Suppressor macrophage treated with lipopolysaccharide for 1 hour (primary cell): Measurements from ENCODE around the gene ST3GAL2.
A peak's percentile ranks its signal among the peaks of the same experiment; 100 is the strongest.
"Not testable (repeated sequence)": the region's sequence is repeated elsewhere in the genome, so short reads cannot be mapped to it uniquely, and the experiment has no call there.

Source experiments
- DNase-seq, 3 donors: peaks; one replicate each; pipeline ENCODE4 v3.0.0-alpha.2; 2020 to 2022

Gene ST3GAL2

GRCh38 chr16:70413572-70413971, 25.3 kb downstream of the ST3GAL2 start:
- not testable (repeated sequence) for DNase-seq

- no peak for DNase-seq
Observed at GRCh38 chr16:70412385-70412784, 26.5 kb downstream of the ST3GAL2 start.

- no peak for DNase-seq
Observed at GRCh38 chr16:70410734-70411133, 28.2 kb downstream of the ST3GAL2 start.

DNA sequence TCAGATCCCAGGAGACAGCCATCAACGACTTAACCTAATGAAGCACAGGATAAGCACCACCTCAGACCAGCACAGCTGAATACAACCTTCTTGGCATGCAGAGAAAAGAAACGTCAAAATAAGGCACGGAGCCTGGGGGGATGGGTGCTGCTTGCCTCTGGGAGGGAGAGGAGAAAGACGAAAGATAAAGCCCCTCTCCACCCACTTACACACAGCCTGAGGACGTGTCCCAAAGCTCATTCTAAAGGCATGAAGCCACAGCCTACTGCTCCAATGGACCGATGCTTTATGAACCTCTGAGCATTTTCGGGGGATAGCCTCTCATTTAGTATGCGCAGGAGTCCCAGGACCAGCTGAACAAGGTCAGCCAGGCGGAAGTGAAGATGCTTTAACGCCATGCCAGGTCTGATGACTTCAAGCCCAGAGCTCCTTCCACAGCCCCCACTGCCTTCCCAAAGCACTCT, 31.1 kb downstream of the ST3GAL2 start:
- DNase-seq: no peak

DNA sequence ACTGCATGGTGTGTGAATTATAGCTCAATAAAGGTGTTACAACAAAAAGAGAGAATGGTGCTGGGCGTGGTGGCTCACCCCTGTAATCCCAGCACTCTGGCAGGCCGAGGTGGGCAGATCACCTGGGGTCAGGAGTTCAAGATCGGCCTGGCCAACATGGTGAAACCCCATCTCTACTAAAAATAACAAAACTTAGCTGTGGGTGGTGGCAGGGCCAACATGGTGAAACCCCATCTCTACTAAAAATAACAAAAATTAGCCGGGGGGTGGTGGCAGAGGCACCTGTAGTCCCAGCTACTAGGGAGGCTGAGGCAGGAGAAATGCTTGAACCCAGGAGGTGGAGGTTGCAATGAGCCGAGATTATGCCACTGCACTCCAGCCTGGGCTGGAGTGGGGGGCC, 32.8 kb downstream of the ST3GAL2 start:
- not testable (repeated sequence) for DNase-seq

- DNase-seq: no peak
Observed at GRCh38 chr16:70402916-70403659, 35.8 kb downstream of the ST3GAL2 start.

DNA sequence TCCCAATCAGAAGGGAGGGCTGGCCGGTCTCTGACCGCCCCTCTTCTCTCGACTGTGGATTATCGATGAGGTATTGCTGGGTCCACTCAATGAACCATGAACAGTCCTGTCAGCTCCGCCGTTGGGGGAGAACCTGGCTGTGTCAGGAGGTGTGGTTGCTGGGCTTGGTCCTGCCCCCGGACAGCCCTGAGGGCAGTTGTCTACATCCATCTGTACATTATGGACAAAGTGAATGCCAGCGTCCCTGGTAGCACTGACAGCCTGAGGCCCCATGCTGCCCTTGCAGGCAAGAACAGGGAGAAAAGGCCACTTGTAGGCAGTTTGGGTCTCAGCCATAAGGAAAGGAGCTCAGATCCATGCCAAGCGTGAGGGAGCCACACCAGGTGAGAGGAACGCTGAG, 38.9 kb downstream of the ST3GAL2 start:
- no peak for DNase-seq

DNA sequence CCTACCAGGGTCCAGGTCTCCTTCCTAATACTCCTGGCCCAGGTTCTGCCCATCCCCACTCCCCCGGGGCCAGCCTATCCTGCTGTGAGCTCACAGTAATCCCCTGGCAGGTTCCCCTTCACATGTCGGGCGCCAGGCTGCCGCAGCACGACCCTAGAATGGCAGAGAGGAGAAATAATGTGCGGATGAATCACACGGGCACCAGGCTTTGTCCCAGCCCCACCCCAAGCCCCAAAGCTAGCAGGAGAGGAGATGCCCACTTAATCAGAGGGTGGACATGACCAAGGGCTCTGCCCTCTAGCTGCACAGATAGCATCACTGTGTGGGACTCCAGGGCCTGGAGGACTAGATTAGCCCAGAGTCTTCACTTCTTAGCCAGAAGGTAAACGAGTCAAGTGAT, 39.5 kb downstream of the ST3GAL2 start:
- DNase-seq: no peak

DNA sequence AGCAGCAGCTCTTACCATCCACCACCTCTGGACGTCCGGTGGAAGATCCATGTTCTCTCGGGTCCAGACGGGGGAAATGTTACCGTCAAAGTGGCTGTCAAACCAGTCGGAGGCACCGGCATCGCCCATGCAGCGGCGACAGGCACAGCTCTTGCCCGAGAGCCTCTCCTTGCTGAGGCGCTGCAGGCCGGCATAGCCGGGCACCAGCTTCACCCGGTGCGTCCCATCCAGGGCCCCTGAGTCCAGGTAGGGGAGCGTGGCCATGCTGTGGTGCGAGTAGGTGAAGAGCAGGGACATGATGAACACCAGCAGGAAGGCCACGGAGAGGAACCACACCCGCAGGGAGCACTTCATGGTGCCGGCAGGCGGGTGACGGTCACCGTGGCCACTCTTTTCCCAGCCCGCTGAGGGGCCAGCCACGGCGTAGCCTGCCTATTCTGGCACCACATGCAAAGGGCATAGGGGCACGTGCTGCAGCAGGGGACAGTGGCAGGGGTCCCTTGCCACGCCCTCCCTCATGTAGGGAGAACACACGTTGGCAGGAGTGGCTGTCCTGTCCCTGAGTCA, 40.6 kb downstream of the ST3GAL2 start:
- DNase-seq: no peak

DNA sequence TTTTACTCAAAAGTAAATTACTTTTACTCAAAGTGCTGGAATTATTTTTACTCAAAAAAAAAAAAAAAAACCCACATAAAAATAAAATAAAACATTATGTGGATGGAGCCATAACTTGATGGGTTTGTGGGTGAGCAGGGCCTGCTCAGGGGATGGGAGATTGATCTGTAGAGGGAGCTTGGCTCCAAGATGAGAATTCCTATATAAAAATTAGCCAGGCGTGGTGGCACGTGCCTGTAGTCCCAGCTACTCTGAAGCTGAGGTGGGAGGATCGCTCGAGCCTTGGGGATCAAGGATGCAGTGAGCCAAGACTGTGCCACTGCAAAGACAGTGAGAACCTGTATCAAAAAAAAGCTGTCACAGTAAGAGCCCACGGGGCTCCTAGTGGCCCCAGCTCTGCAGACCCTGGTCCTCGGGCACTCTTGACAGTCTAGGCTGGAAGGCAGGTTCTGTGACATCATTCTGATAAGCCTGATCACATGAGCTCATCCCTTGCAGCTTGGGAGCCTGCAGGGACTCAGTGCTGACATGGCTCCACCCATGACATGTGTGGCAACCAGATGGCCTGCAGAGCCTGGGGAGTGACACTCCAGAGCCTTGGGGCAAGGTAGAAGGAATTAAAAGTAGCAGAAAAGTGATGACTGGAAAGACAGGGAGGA, 42.5 kb downstream of the ST3GAL2 start:
- DNase-seq: peak in 2 of 3 donors; percentile 20 to 24

DNA sequence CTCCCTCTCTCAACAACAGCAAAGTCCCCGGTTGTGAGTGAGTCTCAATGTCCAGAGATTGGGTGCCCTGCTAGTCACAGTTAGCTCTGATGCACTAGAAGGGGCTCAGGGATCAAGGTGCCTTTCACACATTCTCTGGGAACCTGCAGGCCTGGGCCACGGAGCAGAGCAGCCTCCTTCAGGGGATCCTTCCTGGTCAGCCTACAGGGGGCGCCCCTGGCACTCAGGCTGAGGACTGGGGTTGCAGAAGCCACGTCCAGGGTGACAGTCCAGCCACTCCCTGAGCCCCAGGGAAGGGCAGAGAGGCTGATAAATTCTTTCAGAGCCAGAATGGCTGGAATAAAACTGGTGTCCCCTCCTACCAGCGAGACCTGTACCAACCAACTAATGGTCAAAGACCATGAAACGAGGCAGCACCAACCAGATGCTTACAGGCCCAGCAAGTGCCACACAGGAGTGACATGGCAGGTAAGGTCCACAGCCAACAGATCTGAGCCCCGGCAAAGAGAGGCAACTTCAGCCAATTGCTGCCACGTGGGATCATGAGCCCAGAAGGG, 43.5 kb downstream of the ST3GAL2 start:
- DNase-seq: peak; percentile 75 to 92 (median 86)

DNA sequence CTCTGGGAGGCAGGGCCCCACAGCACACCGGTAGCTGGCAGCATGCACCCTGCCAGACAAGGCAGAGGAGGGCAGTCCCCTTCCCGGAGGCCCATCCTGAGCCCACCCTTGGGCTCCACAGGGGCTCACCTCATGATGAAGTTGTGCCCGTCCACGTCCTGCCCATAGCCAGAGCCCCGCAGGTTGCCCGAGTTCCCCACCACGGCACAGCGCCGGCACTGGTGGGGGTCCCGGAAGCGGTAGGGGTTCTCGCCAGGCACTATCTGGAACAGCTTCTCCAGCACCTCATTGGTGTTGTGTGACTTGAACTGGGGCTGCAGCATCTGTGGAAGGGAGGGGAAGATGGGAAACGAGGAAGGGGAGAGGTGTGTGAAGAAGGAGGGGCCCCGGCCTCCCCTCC, 44.0 kb downstream of the ST3GAL2 start:
- DNase-seq: no peak

DNA sequence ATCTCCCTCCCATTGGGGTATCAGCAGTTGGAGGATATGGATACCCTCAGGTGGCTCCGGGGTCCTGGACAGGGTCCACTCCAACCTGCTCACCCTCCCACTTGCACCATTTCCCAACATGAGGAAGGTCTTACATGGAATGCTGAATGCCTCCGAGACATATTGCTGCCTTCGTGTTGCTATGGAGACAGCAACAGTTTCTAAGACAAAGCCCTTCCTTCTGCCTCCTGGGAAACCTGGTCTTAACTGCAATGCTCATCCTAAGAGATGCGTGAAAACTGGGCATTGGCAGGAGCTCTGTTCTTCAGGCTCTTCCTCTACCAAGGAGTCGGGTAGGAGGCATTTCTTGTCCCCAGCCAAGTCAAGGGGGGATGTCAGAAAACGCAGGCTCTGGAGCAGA, 45.2 kb downstream of the ST3GAL2 start:
- no peak for DNase-seq

DNA sequence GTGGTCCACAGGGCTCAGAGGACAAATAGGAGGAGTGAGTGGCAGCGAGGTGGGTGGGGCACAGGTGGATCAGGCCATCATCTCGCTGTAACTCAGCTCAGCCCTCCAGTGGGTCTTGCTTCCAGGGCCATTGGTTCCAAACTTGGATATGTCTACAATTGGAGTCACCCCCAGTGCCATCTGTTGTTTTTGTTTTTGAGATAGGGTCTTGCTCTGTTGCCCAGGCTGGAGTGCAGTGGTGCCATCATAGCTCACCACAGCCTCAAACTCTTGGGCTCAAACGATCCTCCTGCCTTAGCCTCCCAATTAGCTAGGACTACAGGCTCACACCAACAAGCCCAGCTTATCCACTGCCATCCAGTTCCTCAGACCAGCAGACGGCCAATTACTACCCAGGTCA, 46.3 kb downstream of the ST3GAL2 start:
- no peak for DNase-seq

DNA sequence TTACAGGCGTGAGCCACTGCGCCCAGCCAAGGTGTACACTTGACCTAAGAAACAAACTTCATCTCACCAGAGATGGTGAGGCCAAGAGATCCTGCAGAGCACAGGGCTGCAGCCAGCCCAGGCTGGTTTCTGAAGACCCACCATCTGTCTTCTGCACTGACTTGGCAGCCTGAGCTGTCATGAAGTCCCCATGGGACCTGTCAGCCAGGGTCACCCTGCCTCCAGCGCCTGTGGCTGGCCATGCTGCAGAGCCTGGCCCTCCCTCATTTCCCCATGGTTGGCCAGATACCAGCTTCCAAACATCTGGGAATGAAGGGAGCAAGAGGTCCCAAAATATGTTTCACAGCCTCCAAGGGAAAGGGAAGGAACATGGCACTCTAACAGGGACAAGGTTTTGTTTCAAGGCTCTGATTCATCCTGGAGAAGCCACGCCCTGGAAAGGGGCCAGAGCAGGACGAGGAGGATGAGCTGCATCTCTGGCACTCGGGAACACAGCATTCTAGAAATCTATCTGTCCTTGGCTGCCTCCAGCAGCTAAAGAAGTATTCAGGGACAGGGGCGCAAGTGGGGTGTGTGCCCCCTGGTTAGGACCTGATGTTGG, 46.9 kb downstream of the ST3GAL2 start:
- DNase-seq: no peak

DNA sequence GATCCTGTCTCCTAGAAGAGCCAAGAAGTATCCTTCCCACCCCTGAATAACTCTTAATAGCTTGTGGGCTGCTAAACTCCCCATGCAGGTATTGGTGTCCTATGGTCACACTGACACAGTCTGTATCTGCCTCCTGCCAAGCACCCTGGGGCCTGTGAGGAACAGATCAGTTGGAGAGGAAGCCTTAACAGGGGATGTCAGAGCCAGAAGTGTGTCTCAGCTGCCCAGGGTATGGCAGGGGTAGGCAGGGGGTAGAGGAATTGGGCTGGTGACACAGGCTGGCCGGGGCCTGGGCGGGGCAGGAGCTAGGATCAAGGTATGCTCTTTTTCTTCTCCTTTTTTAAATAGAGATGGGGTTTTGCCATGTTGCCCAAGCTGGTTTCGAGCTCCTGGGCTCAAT, 47.5 kb downstream of the ST3GAL2 start:
- no peak for DNase-seq

GRCh38 chr16:70390774-70391173, 48.1 kb downstream of the ST3GAL2 start:
- DNase-seq: no peak

DNA sequence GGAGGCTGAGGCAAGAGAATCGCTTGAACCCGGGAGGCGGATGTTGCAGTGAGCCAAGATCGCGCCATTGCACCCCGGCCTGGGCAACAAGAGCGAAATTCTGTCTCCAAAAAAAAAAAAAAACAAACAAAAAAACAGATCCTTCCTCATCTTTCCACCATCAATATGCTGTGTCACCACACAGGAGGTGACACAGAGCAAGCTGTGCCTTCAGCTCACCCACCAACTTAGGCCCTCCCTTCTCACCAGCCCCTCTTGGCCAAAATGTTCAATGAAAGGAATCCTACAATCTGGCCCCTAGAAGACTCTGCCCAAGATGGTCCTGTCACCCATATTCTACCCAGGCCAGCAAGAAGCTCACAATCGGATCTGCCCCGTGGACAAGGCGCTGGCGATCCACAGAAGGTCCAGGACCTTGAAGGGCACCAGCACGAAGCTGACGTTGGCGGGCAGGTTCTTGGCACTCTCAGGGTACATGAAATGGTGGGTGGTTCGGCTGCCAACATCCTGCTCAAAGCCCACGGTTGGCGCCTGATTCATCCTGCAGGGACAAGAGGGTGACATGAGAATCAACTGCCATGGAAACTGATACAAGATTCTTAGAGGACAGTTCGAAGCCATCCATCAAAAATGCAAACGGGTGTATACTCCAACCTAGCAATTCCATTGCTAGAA, 50.8 kb downstream of the ST3GAL2 start:
- DNase-seq: no peak

- not testable (repeated sequence) for DNase-seq
Observed at GRCh38 chr16:70386289-70386986, 52.5 kb downstream of the ST3GAL2 start.

DNA sequence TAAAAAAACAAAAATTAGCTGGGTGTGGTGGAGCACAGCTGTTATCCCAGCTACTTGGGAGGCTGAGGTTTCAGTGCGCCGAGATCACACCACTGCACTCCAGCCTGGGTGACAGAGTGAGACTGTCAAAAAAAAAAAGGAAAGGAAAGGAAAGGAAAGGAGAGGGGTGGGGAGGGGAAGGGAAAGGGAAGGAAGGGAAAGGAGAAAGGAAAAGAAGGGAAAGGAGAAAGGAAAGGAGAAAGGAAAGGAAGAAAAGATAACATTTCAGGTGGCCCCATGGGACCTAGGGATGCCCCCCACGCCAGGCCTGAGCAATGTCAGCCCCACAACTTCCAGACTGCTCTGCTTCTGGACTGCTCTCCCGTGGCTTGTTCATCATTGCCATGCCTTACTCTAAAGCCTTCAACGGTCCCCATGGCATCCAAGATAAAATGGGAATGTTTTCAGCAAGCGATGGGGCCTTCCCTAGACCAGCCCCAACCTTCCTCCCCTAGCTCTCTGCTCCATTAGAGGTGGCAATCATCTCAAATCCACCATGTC, 55.4 kb downstream of the ST3GAL2 start:
- DNase-seq: no peak

- no peak for DNase-seq
Observed at GRCh38 chr16:70381604-70382342, 57.1 kb downstream of the ST3GAL2 start.
